SK-N-SH (cell line): ENCODE measurements around the gene ITGA2B.

Experiments used
- CTCF ChIP-seq: fragments of 200-600 bp; sonication (generic); IDR thresholded peaks from 2 replicates; pipeline ENCODE4 v1.6.1; 2017; ENCODE audit warnings: antibody characterized with exemption, mild to moderate bottlenecking, moderate library complexity
- ELF1 ChIP-seq: IDR thresholded peaks from 2 replicates; pipeline ENCODE4 v1.4.0; 2012
- EP300 ChIP-seq, 2 experiments: IDR thresholded peaks; 2 replicates each; pipeline versions ENCODE4 v1.4.0 to v1.6.1; 2012; ENCODE audit warnings: borderline replicate concordance in 1 of 2, low read depth in 1 of 2, low read length in 1 of 2
- EZH2phosphoT487 ChIP-seq: fragments of 200-600 bp; sonication (generic); IDR thresholded peaks from 2 replicates; pipeline ENCODE4 v1.6.1; 2017; ENCODE audit warnings: low read depth, mixed run types, mild to moderate bottlenecking, antibody characterized with exemption, moderate library complexity, borderline replicate concordance
- GABPA ChIP-seq: IDR thresholded peaks from 2 replicates; pipeline ENCODE4 v1.4.0; 2012; ENCODE audit warnings: low read depth, mild to moderate bottlenecking
- GATA2 ChIP-seq: sonication (generic); formaldehyde crosslinking; IDR thresholded peaks from 2 replicates; pipeline ENCODE4 v1.5.0; 2020; ENCODE audit warnings: mild to moderate bottlenecking, missing genetic modification reagents
- MXI1 ChIP-seq: IDR thresholded peaks from 2 replicates; pipeline ENCODE4 v1.6.1; 2012; ENCODE audit warnings: mild to moderate bottlenecking, low read depth, low read length, improper control_type of control experiment
- POLR2AphosphoS5 ChIP-seq: IDR thresholded peaks from 2 replicates; pipeline ENCODE4 v1.6.1; 2012; ENCODE audit warnings: low read depth, low read length
- REST ChIP-seq: IDR thresholded peaks from 2 replicates; pipeline ENCODE4 v1.6.1; 2012; ENCODE audit warnings: mild to moderate bottlenecking, low read depth, low read length, moderate library complexity
- RFX5 ChIP-seq: IDR thresholded peaks from 2 replicates; pipeline ENCODE4 v1.6.1; 2012; ENCODE audit warnings: mild to moderate bottlenecking, improper control_type of control experiment, low read length
- SMC3 ChIP-seq: IDR thresholded peaks from 2 replicates; pipeline ENCODE4 v1.6.1; 2012; ENCODE audit warnings: low read depth, low read length, improper control_type of control experiment
- YY1 ChIP-seq: IDR thresholded peaks from 2 replicates; pipeline ENCODE4 v1.4.0; 2012; ENCODE audit warnings: low read depth, mild to moderate bottlenecking
- TF ChIP-seq, protein P1 (sequence below): IDR thresholded peaks from 2 replicates; pipeline ENCODE4 v1.4.0; 2012; ENCODE audit warnings: low read depth, borderline replicate concordance
- TF ChIP-seq, protein P2 (sequence below): IDR thresholded peaks from 2 replicates; pipeline ENCODE4 v1.4.0; 2012; ENCODE audit warnings: low read depth

DNA sequence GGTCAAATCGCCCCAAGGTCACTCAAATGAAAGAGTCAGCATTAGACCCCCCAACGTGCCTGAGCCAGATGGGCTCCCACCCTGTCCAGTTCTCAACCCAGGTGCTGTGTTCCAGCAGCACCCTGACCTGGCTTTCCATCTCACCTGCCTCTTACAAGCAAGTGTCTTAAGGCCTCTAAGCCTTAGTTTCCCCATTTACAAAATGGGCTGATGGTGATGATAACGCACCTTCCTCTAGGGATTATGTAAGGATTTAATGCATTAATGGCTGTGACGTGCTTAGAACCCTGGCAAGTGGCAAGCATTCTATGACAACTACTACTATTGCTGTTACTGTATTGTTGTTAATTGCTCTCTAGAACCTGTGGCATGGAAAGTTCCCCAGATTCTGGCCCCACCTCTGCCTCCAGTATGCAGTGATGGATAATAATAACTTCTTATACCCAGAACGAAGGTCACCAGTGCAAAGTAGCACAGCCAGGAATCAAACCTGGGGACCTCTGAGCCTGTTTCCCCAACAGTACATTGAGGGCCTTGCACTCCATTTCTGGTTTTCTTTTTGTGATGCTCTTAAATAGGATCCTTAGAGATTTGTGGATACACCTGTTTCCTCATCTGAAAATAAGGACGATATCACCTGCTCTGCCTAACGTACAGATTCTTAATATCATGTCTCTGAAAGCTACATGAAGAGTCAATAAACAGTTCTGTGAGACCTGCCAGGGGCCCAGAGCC, 61.6 kb downstream of the ITGA2B start:
- TF ChIP-seq EP300 (IDR thresholded peaks at IDR 0.05; ENCODE audit: borderline replicate concordance in 1 of 2, low read depth in 1 of 2, low read length in 1 of 2) (no peak), GATA2 (CRISPR knock-in tag) (no peak), CTCF (no peak), POLR2AphosphoS5 (no peak), GABPA (no peak), REST (no peak), EZH2phosphoT487 (no peak), YY1 (no peak), SMC3 (no peak), MXI1 (no peak), ELF1 (no peak), RFX5 (no peak)
- TF ChIP-seq, protein P1, sequence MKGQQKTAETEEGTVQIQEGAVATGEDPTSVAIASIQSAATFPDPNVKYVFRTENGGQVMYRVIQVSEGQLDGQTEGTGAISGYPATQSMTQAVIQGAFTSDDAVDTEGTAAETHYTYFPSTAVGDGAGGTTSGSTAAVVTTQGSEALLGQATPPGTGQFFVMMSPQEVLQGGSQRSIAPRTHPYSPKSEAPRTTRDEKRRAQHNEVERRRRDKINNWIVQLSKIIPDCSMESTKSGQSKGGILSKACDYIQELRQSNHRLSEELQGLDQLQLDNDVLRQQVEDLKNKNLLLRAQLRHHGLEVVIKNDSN = no peak
- TF ChIP-seq, protein P2, sequence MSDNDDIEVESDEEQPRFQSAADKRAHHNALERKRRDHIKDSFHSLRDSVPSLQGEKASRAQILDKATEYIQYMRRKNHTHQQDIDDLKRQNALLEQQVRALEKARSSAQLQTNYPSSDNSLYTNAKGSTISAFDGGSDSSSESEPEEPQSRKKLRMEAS = no peak
